A673 (cell line): ENCODE results near the gene SLC4A1. TPM values are rescaled to one million over a fixed set of nuclear protein-coding genes. Genes with fewer than 3 reads are reported as not detected.

Source experiments
- BruUV-seq: library from RNA; stranded (reverse); fragments of 400-500 nt; replicated peaks from 2 replicates; lab custom pipeline; 2021; lab: Mats Ljungman, UMichigan
- CTCF ChIA-PET: fragments of 300-600 bp; sonication (Branson Sonifier 250); formaldehyde crosslinking; loops from one replicate; lab custom pipeline; 2022; ENCODE audit warnings: antibody characterized with exemption; lab: Charles Lee
- POLR2A ChIA-PET: fragments of 300-600 bp; sonication (Branson Sonifier 250); formaldehyde crosslinking; loops from one replicate; lab custom pipeline; 2022; ENCODE audit warnings: antibody characterized with exemption; ENCODE audit not compliant: low non-redundant PET; lab: Charles Lee
- DNase-seq: peaks from one replicate; pipeline ENCODE4 v3.0.0-alpha.2; 2015; ENCODE audit warnings: low spot score
- H3K27ac ChIP-seq: fragments of 200-600 bp; sonication (generic); 2 replicates; pipeline ENCODE4 v1.5.1; 2016; ENCODE audit warnings: mixed run types, low read depth, mild to moderate bottlenecking, mixed read lengths, antibody characterized with exemption, low read length; ENCODE audit not compliant: poor library complexity, severe bottlenecking
- H3K27me3 ChIP-seq: fragments of 200-600 bp; sonication (generic); replicated peaks from 2 replicates; pipeline ENCODE4 v1.6.1; 2017; ENCODE audit warnings: mixed run types, low read depth, mild to moderate bottlenecking, mixed read lengths, antibody characterized with exemption, low read length; ENCODE audit not compliant: insufficient read depth, poor library complexity
- H3K36me3 ChIP-seq: fragments of 200-600 bp; sonication (generic); 2 replicates; pipeline ENCODE4 v1.6.1; 2016; ENCODE audit warnings: mixed run types, mild to moderate bottlenecking, mixed read lengths, antibody characterized with exemption, low read length; ENCODE audit not compliant: insufficient read depth, poor library complexity, severe bottlenecking
- H3K4me1 ChIP-seq: fragments of 200-600 bp; sonication (generic); 2 replicates; pipeline ENCODE4 v1.6.1; 2017; ENCODE audit warnings: mixed run types, mild to moderate bottlenecking, mixed read lengths, antibody characterized with exemption, low read length; ENCODE audit not compliant: insufficient read depth, poor library complexity, severe bottlenecking
- H3K4me3 ChIP-seq: fragments of 200-600 bp; sonication (generic); 2 replicates; pipeline ENCODE4 v1.5.1; 2016; ENCODE audit warnings: low read depth, mixed run types, mild to moderate bottlenecking, mixed read lengths, low read length; ENCODE audit not compliant: poor library complexity, severe bottlenecking
- H3K9me3 ChIP-seq: fragments of 200-600 bp; sonication (generic); 2 replicates; pipeline ENCODE4 v1.6.1; 2016; ENCODE audit warnings: mixed run types, low read depth, mild to moderate bottlenecking, mixed read lengths, antibody characterized with exemption, low read length; ENCODE audit not compliant: poor library complexity, severe bottlenecking
- EZH2 ChIP-seq: fragments of 200-600 bp; sonication (generic); IDR thresholded peaks from 2 replicates; pipeline ENCODE4 v1.6.1; 2017; ENCODE audit warnings: borderline replicate concordance, low read depth, mild to moderate bottlenecking, mixed read lengths, antibody characterized with exemption, low read length; ENCODE audit not compliant: poor library complexity, severe bottlenecking
- intact Hi-C: fragments of 100-400 bp; cut with micrococcal nuclease; formaldehyde crosslinking; loops from one replicate; pipeline ENCODE4 v1.10.0; 2022; ENCODE audit not compliant: unreplicated experiment
- total RNA-seq: library from RNA; stranded (reverse); gene quantifications from 2 replicates; pipeline ENCODE4 v1.2.3, GENCODE V29; 2021
- TF ChIP-seq, protein P1 (sequence below): fragments of 300-800, 200-600 bp; sonication (generic); conservative IDR thresholded peaks from 2 replicates; pipeline ENCODE4 v1.5.1; 2017; ENCODE audit warnings: low read depth, mild to moderate bottlenecking, antibody characterized with exemption, low read length, moderate library complexity, mixed read lengths

Gene SLC4A1
- total RNA-seq, 1 experiment from 2014 or later: not detected

DNA sequence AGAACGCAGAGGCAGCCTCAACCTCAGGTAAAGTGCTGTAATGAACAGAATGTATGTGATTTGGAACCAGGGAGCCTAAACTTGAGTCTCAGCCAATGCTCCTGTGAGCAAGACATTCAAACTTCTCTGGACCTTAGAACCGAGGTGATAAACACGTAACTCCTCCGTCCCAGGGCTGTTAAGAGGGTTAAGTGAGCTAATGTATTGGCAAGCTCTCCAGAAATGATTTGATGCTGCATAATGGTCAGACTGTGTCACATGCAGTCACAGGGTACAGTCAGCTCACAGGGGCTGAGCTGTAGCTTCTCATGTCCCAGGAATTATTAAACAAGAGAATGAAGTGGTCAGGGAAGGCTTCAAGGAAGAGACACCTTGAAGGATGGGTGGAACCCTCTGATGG lies 10.0 kb upstream of the SLC4A1 start:
- no peak overlapping the region for H3K4me3 ChIP-seq
- intact Hi-C loops: no loop called here
- CTCF ChIA-PET: no interaction called here
- TF ChIP-seq, protein P1, sequence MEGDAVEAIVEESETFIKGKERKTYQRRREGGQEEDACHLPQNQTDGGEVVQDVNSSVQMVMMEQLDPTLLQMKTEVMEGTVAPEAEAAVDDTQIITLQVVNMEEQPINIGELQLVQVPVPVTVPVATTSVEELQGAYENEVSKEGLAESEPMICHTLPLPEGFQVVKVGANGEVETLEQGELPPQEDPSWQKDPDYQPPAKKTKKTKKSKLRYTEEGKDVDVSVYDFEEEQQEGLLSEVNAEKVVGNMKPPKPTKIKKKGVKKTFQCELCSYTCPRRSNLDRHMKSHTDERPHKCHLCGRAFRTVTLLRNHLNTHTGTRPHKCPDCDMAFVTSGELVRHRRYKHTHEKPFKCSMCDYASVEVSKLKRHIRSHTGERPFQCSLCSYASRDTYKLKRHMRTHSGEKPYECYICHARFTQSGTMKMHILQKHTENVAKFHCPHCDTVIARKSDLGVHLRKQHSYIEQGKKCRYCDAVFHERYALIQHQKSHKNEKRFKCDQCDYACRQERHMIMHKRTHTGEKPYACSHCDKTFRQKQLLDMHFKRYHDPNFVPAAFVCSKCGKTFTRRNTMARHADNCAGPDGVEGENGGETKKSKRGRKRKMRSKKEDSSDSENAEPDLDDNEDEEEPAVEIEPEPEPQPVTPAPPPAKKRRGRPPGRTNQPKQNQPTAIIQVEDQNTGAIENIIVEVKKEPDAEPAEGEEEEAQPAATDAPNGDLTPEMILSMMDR: no peak
- no peak for TF ChIP-seq EZH2
- BruUV-seq: no TSS peak
- no peaks in the 10 kb centered on the region for H3K27me3 ChIP-seq
- no peaks in the 10 kb centered on the region for H3K36me3 ChIP-seq
- H3K9me3 ChIP-seq: no peaks in the 10 kb centered on the region
- H3K4me1 ChIP-seq: no peaks in the 10 kb centered on the region
- POLR2A ChIA-PET: no interaction called here
- no peak overlapping the region for H3K27ac ChIP-seq
- no peak for DNase-seq

DNA sequence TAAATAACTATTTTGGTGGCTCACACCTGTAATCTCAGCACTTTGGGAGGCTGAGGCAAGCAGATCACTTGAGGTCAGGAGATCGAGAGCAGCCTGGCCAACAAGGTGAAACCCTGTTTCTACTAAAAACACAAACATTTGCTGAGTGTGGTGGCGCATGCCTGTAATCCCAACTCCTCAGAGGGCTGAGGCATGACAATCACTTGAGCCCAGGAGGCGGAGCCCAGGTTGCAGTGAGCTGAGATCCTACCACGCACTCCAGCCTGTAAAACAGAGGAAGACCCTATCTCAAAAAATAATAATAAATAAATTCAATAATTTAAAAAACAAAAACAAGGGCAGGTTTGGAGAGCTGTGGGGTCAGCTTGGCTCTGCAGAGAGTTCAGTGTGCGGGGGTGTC lies 5.7 kb upstream of the SLC4A1 start:
- intact Hi-C loops: no loop called here
- CTCF ChIA-PET: no interaction called here
- TF ChIP-seq, protein P1: no peak
- no peak for TF ChIP-seq EZH2
- POLR2A ChIA-PET: no interaction called here
- Histone ChIP-seq H3K4me3 (no peak overlapping the region), H3K27ac (no peak overlapping the region), H3K36me3 (no peaks in the 10 kb centered on the region), H3K9me3 (no peaks in the 10 kb centered on the region), H3K27me3 (no peaks in the 10 kb centered on the region), H3K4me1 (no peaks in the 10 kb centered on the region)
- no TSS peak for BruUV-seq
- no peak for DNase-seq

DNA sequence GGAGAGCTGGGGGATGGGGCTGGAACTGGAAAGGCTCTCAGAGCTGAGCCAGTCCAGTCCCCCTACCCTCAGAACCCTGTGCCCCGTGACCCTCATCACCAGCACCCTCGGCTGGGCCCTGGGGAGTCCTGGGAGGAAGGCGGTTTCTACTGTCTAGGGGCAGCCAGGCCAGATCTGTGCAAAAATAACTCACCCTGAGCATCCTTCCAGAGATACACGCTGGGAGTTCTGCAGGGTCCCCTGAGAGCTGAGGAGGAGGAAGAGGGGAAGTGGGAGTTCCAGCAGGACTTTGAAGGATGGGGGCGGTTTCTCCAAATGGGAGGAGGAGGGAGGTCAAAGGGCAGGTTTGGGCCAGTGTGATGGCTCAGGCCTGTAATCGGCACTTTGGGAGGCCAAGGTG lies 5.0 kb upstream of the SLC4A1 start:
- intact Hi-C loops: no loop called here
- H3K4me1 ChIP-seq: no peaks in the 10 kb centered on the region
- no TSS peak for BruUV-seq
- POLR2A ChIA-PET: interaction anchor here (0.6 kb wide), 2 partner anchors 14 to 41 kb away, joined by 3 to 7 read pairs; no protein-coding TSS in a partner anchor
- no peaks in the 10 kb centered on the region for H3K27me3 ChIP-seq
- CTCF ChIA-PET: no interaction called here
- no peak for DNase-seq
- TF ChIP-seq, protein P1: no peak
- no peak for TF ChIP-seq EZH2
- H3K9me3 ChIP-seq: no peaks in the 10 kb centered on the region
- no peak overlapping the region for H3K4me3 ChIP-seq
- no peak overlapping the region for H3K27ac ChIP-seq
- no peaks in the 10 kb centered on the region for H3K36me3 ChIP-seq
